Liver (tissue), 10 donors: ENCODE results near the gene ZNF280D. TPM values are rescaled to one million over a fixed set of nuclear protein-coding genes. Genes with fewer than 3 reads are reported as not detected.

Experiments
- DNase-seq: peaks from one replicate; pipeline ENCODE4 v3.0.0-alpha.2; 2017; ENCODE audit warnings: low spot score
- H3K27ac ChIP-seq, 2 donors: one replicate each; pipeline ENCODE4 v1.7.0; 2013; ENCODE audit warnings: inconsistent platforms in 2 of 2, low read length in 2 of 2, control low read depth in 1 of 2, low read depth in 1 of 2, mild to moderate bottlenecking in 1 of 2
- H3K27me3 ChIP-seq, 4 donors: one replicate each; pipeline versions ENCODE4 v1.6.1 to v1.7.0; 2013; ENCODE audit warnings: low read length in 3 of 4, inconsistent platforms in 1 of 4, mild to moderate bottlenecking in 1 of 4, moderate library complexity in 1 of 4; ENCODE audit not compliant: control insufficient read depth in 4 of 4, insufficient read depth in 4 of 4
- H3K36me3 ChIP-seq, 4 donors: one replicate each; pipeline versions ENCODE4 v1.6.1 to v1.7.0; 2013; ENCODE audit warnings: low read length in 3 of 4, mild to moderate bottlenecking in 3 of 4, low read depth in 1 of 4, moderate library complexity in 1 of 4; ENCODE audit not compliant: control insufficient read depth in 4 of 4, insufficient read depth in 3 of 4
- H3K4me1 ChIP-seq, 4 donors: one replicate each; pipeline versions ENCODE4 v1.6.1 to v1.7.0; 2013; ENCODE audit warnings: low read length in 3 of 4, mild to moderate bottlenecking in 3 of 4, moderate library complexity in 1 of 4; ENCODE audit not compliant: control insufficient read depth in 4 of 4, insufficient read depth in 4 of 4
- H3K4me3 ChIP-seq, 3 donors: one replicate each; pipeline versions ENCODE4 v1.6.1 to v1.7.0; 2013; ENCODE audit warnings: low read length in 3 of 3, control low read depth in 1 of 3, low read depth in 1 of 3, mild to moderate bottlenecking in 1 of 3
- H3K9ac ChIP-seq, 2 donors: one replicate each; pipeline ENCODE4 v1.7.0; 2013; ENCODE audit warnings: low read length in 2 of 2, mild to moderate bottlenecking in 2 of 2, moderate library complexity in 2 of 2, control low read depth in 1 of 2, low read depth in 1 of 2
- H3K9me3 ChIP-seq, 4 donors: one replicate each; pipeline versions ENCODE4 v1.6.1 to v1.7.0; 2013; ENCODE audit warnings: low read length in 3 of 4; ENCODE audit not compliant: control insufficient read depth in 4 of 4
- EGR1 ChIP-seq, 2 donors: IDR thresholded peaks; 2 replicates each; pipeline ENCODE4 v1.6.1; 2016 to 2018; ENCODE audit warnings: antibody characterized with exemption in 2 of 2, low read depth in 2 of 2
- FOXA1 ChIP-seq: IDR thresholded peaks from 2 replicates; pipeline ENCODE4 v1.6.1; 2016; ENCODE audit warnings: antibody characterized with exemption
- HNF4A ChIP-seq, 2 donors: conservative IDR thresholded peaks; 2 replicates each; pipeline ENCODE4 v1.6.1; 2016; ENCODE audit warnings: antibody characterized with exemption in 2 of 2, mild to moderate bottlenecking in 2 of 2
- HNF4G ChIP-seq: IDR thresholded peaks from 2 replicates; pipeline ENCODE4 v1.6.1; 2016; ENCODE audit warnings: antibody characterized with exemption
- MAX ChIP-seq: IDR thresholded peaks from 2 replicates; pipeline ENCODE4 v1.6.1; 2016; ENCODE audit warnings: antibody characterized with exemption
- RAD21 ChIP-seq, 2 donors: IDR thresholded peaks; 2 replicates each; pipeline ENCODE4 v1.6.1; 2016; ENCODE audit warnings: antibody characterized with exemption in 2 of 2, mild to moderate bottlenecking in 2 of 2
- REST ChIP-seq: IDR thresholded peaks from 2 replicates; pipeline ENCODE4 v1.6.1; 2016; ENCODE audit warnings: antibody characterized with exemption, mild to moderate bottlenecking
- RXRA ChIP-seq, 2 donors: IDR thresholded peaks; 2 replicates each; pipeline ENCODE4 v1.6.1; 2017 to 2018; ENCODE audit warnings: antibody characterized with exemption in 2 of 2, mild to moderate bottlenecking in 1 of 2
- SP1 ChIP-seq: IDR thresholded peaks from 2 replicates; pipeline ENCODE4 v1.6.1; 2018; ENCODE audit warnings: antibody characterized with exemption, mild to moderate bottlenecking
- YY1 ChIP-seq: IDR thresholded peaks from 2 replicates; pipeline ENCODE4 v1.6.1; 2016; ENCODE audit warnings: antibody characterized with exemption, mild to moderate bottlenecking
- WGBS: extraction: QIAGEN DNeasy Blood & Tissue Kit; methylation state at CpG from one replicate; pipeline ENCODE4 v1.1.7; 2013; 5-methylcytosine and 5-hydroxymethylcytosine counted together
- polyA plus RNA-seq, 2 donors: library from polyadenylated mRNA; stranded (reverse) in 1 of 2; unstranded in 1 of 2; fragments of 200-250 nt in 1 of 2; fragments of >200 nt in 1 of 2; fragmentation: Nextera tagmentation in 1 of 2; extraction: Ambion mirVana in 1 of 2; gene quantifications; one replicate each; pipeline versions ENCODE4 v1.2.1 to v1.2.3, GENCODE V29; 2013 to 2015
- small RNA-seq: library from RNA; depleted of rRNA; stranded (forward); fragments of <200 nt; gene quantifications from one replicate; pipeline ENCODE3, GENCODE V24; 2014
- total RNA-seq, 2 donors: library from RNA; depleted of rRNA; stranded (reverse); fragments of >200 nt; gene quantifications; one replicate each; pipeline ENCODE4 v1.2.3, GENCODE V29; 2014
- donor health status: healthy.
- donor health status: healthy.
- donor health status: healthy.
- donor health status: healthy.
- donor health status: healthy.

ZNF280D gene
- total and polyA plus RNA-seq, 4 donors = 5.2 to 32.6 (median 18.9) TPM

GRCh38 chr15:56582785-56583184, 150.5 kb downstream of the ZNF280D start:
- H3K27ac ChIP-seq = no peak overlapping the region
- 87% methylated on average over 2 of the region's 2 CpGs for WGBS
- H3K4me1 ChIP-seq = no peaks in the 10 kb centered on the region
- H3K27me3 ChIP-seq = no peaks in the 10 kb centered on the region
- H3K4me3 ChIP-seq = no peak overlapping the region
- H3K36me3 ChIP-seq = no peaks in the 10 kb centered on the region
- no peak for DNase-seq
- TF ChIP-seq MAX (no peak), RXRA (IDR thresholded peaks at IDR 0.05) (no peak), HNF4G (no peak), EGR1 (IDR thresholded peaks at IDR 0.05; ENCODE audit: low read depth in 2 of 2) (no peak), YY1 (no peak), RAD21 (IDR thresholded peaks at IDR 0.05) (no peak), SP1 (no peak), HNF4A (conservative IDR thresholded peaks at IDR 0.05) (no peak), FOXA1 (no peak), REST (no peak)
- peaks cover 5 to 12% (median 8%) of the 10 kb centered on the region in 4 donors for H3K9me3 ChIP-seq
- H3K9ac ChIP-seq = no peak overlapping the region

Small RNA genes lying within 50 kb of the gene (small RNA-seq; reads per million reads assigned to genes)
- not detected for gene RF00019

Other genes starting within 250 kb of the ZNF280D start
- 10 to 100 TPM; 34.9 to 38.3 TPM for gene TCF12, start 185.1 kb upstream of the ZNF280D start, total RNA-seq
- 1 to 10 TPM; 8.7 to 9.8 TPM for gene TCF12, start 185.1 kb upstream of the ZNF280D start, polyA plus RNA-seq